Astrocyte of the spinal cord (primary cell): Measurements from ENCODE around the gene SLC2A14.
"Not testable (repeated sequence)": the region's sequence is repeated elsewhere in the genome, so short reads cannot be mapped to it uniquely, and the experiment has no call there.

Source experiments
- DNase-seq: peaks from one replicate; pipeline ENCODE4 v3.0.0; 2011; ENCODE audit warnings: low read depth, low spot score
- H3K4me3 ChIP-seq: 2 replicates; pipeline ENCODE4 v1.5.1; 2011; ENCODE audit warnings: low read depth, mild to moderate bottlenecking, low read length, moderate library complexity
- in situ Hi-C: cut with HindIII; loops from 2 replicates; pipeline ENCODE4 v1.10.0; 2017; ENCODE audit warnings: low sequenced_read_pairs
- TF ChIP-seq, protein P1 (sequence below): IDR thresholded peaks from 2 replicates; pipeline ENCODE4 v1.5.1; 2012; ENCODE audit warnings: low read depth, mild to moderate bottlenecking, low read length, inconsistent platforms

The SLC2A14 gene

GRCh38 chr12:7859552-7859951, 13.2 kb downstream of the SLC2A14 start:
- peak; percentile 53 for DNase-seq
- TF ChIP-seq, protein P1, sequence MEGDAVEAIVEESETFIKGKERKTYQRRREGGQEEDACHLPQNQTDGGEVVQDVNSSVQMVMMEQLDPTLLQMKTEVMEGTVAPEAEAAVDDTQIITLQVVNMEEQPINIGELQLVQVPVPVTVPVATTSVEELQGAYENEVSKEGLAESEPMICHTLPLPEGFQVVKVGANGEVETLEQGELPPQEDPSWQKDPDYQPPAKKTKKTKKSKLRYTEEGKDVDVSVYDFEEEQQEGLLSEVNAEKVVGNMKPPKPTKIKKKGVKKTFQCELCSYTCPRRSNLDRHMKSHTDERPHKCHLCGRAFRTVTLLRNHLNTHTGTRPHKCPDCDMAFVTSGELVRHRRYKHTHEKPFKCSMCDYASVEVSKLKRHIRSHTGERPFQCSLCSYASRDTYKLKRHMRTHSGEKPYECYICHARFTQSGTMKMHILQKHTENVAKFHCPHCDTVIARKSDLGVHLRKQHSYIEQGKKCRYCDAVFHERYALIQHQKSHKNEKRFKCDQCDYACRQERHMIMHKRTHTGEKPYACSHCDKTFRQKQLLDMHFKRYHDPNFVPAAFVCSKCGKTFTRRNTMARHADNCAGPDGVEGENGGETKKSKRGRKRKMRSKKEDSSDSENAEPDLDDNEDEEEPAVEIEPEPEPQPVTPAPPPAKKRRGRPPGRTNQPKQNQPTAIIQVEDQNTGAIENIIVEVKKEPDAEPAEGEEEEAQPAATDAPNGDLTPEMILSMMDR: no peak
- H3K4me3 ChIP-seq: no peak overlapping the region
- in situ Hi-C loops: no loop called here

- in situ Hi-C loops: no loop called here
- TF ChIP-seq, protein P1: no peak
- DNase-seq: no peak
- no peak overlapping the region for H3K4me3 ChIP-seq
Observed at GRCh38 chr12:7857971-7858370, 14.7 kb downstream of the SLC2A14 start.

DNA sequence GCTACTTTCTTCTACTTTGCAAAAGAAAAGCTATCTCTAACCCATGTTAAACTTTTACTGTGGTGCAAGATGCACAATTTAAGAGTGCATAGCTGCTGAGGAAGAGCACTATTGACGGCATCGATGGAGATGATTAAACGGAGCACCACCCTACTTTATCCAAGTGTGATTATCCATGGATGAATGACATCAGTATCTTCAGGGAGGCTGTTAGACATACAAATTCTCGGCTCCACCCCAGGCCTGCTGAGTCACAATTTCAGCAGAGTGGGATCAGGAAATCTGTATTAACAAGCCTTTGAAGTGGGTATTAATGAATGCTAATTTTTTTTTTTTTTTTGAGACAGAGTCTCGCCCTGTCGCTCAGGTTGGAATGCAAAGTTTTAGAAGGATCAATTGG, 16.2 kb downstream of the SLC2A14 start:
- TF ChIP-seq, protein P1: no peak
- H3K4me3 ChIP-seq: no peak overlapping the region
- no peak for DNase-seq
- in situ Hi-C loops: no loop called here

DNA sequence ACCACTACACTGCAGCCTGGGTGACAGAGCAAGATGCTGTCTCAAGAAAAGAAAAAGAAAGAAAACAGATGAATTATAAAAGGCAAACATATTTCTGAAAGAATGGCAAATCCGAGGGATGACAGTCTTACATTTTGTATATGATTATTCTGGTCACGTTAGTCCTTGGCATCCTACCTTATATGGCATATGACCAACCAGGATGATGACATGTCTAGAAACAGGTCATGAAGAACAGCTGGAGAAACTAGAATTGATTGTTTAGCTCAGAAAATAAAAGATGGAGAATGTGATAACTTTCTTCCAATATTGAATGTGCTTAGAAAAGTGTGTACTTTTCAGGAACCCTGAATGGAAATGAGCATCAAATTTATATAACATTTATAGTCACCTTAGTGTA, 19.2 kb downstream of the SLC2A14 start:
- TF ChIP-seq, protein P1: no peak
- in situ Hi-C loops: no loop called here
- no peak for DNase-seq
- no peak overlapping the region for H3K4me3 ChIP-seq

- H3K4me3 ChIP-seq, DNase-seq, in situ Hi-C loops: not testable (repeated sequence)
Observed at GRCh38 chr12:7851622-7852081, 21.1 kb downstream of the SLC2A14 start.

- in situ Hi-C loops, DNase-seq, H3K4me3 ChIP-seq: not testable (repeated sequence)
Observed at GRCh38 chr12:7850099-7850498, 22.6 kb downstream of the SLC2A14 start.

GRCh38 chr12:7848098-7848422, 24.7 kb downstream of the SLC2A14 start:
- H3K4me3 ChIP-seq, in situ Hi-C loops, DNase-seq: not testable (repeated sequence)

- DNase-seq, in situ Hi-C loops, H3K4me3 ChIP-seq: not testable (repeated sequence)
Observed at GRCh38 chr12:7847226-7848097, 25.3 kb downstream of the SLC2A14 start.

GRCh38 chr12:7844116-7844515, 28.6 kb downstream of the SLC2A14 start:
- H3K4me3 ChIP-seq: no peak overlapping the region
- TF ChIP-seq, protein P1: no peak
- in situ Hi-C loops: no loop called here
- no peak for DNase-seq

GRCh38 chr12:7843583-7843982, 29.1 kb downstream of the SLC2A14 start:
- DNase-seq, H3K4me3 ChIP-seq, in situ Hi-C loops: not testable (repeated sequence)

DNA sequence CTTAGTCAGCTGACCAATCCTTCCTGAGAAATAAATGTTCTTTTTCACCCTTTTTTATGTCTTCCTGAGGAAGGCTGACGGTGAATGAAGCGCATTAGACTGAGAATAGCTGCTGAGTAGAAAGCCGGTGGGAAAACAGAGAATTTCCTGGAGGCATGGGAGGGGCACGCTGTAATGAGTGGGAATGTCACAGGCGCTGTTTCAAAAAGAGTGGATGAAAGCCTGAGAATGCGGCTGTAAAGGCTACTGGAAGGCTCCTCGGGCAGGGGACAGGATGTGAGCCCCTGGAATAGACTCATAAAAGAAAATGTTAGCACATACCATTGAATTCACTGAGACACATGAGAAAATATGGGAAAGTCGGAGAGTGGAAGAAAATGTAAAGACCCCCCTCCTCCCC, 29.6 kb downstream of the SLC2A14 start:
- DNase-seq, in situ Hi-C loops, H3K4me3 ChIP-seq: not testable (repeated sequence)

DNA sequence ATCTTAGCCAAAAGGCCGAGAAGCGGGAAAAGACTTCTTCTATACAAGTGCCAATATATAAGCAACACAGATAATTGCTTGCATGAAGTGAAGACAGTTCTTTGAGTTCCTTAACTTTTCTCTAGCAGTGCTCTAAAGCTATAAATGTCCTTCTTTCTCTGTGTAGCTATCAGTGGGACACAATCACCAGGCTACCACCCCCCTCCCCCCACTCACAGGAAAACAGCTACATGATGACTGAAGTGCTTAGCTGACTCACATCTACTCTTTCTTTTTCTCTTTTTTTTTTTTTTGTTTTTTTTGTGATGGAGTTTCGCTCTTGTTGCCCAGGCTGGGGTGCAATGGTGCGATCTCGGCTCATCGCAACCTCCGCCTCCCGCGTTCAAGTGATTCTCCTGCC, 30.3 kb downstream of the SLC2A14 start:
- in situ Hi-C loops, H3K4me3 ChIP-seq, DNase-seq: not testable (repeated sequence)
